HG02623 (cell line): ENCODE results near the gene TEX2.

Experiments
- ATAC-seq: cut with Tn5 transposase; IDR thresholded peaks from one replicate; pipeline ENCODE4 v1.9.1; 2021; ENCODE audit warnings: moderate library complexity; ENCODE audit not compliant: unreplicated experiment

TEX2 gene

GRCh38 chr17:64263000-64263766 is at the start of gene TEX2:
TSS of gene TEX2 (minus strand) at chr17:64263260. CDS start at chr17:64214217, 49,043 bp downstream.
- peak; percentile 80 for ATAC-seq

- no peak for ATAC-seq
Observed at GRCh38 chr17:64309710-64310109, 46.6 kb upstream of the TEX2 start.

GRCh38 chr17:64309021-64309420 is 46.0 kb upstream of the TEX2 start:
- ATAC-seq, result no peak

GRCh38 chr17:64306850-64307463 is 43.9 kb upstream of the TEX2 start:
- no peak for ATAC-seq

GRCh38 chr17:64304551-64304950 is 41.5 kb upstream of the TEX2 start:
- no peak for ATAC-seq

- ATAC-seq, result no peak
Observed at GRCh38 chr17:64300699-64300965, 37.6 kb upstream of the TEX2 start.

GRCh38 chr17:64297467-64298088 is 34.5 kb upstream of the TEX2 start:
- no peak for ATAC-seq

- no peak for ATAC-seq
Observed at GRCh38 chr17:64296246-64296645, 33.2 kb upstream of the TEX2 start.

GRCh38 chr17:64295146-64295545 is 32.1 kb upstream of the TEX2 start:
- no peak for ATAC-seq

- ATAC-seq, result no peak
Observed at GRCh38 chr17:64291268-64291851, 28.3 kb upstream of the TEX2 start.

- ATAC-seq, result no peak
Observed at GRCh38 chr17:64289741-64290141, 26.7 kb upstream of the TEX2 start.

GRCh38 chr17:64282753-64283080 is 19.7 kb upstream of the TEX2 start:
- ATAC-seq, result no peak

GRCh38 chr17:64281962-64282752 is 19.1 kb upstream of the TEX2 start:
- ATAC-seq, result no peak

- no peak for ATAC-seq
Observed at GRCh38 chr17:64278614-64279013, 15.6 kb upstream of the TEX2 start.

GRCh38 chr17:64277831-64278562 is 14.9 kb upstream of the TEX2 start:
- no peak for ATAC-seq

GRCh38 chr17:64276961-64277505 is 14.0 kb upstream of the TEX2 start:
- ATAC-seq, result no peak

GRCh38 chr17:64275016-64275415 is 12.0 kb upstream of the TEX2 start:
- ATAC-seq, result no peak

- ATAC-seq, result no peak
Observed at GRCh38 chr17:64273006-64273405, 9.9 kb upstream of the TEX2 start.

GRCh38 chr17:64270885-64271284 is 7.8 kb upstream of the TEX2 start:
- ATAC-seq, result no peak
